HEK293 (cell line): ENCODE measurements around the gene MUC2.

Experiments
- CTCF ChIP-seq: fragments of 450-650 bp; formaldehyde crosslinking; IDR thresholded peaks from 2 replicates; pipeline ENCODE4 v1.5.1; 2016; ENCODE audit warnings: missing biosample characterization, missing genetic modification characterization
- PRDM2 ChIP-seq: fragments of 450-650 bp; formaldehyde crosslinking; IDR thresholded peaks from 2 replicates; pipeline ENCODE4 v1.5.1; 2016; ENCODE audit warnings: missing biosample characterization, missing genetic modification characterization, borderline replicate concordance
- ZNF148 ChIP-seq: fragments of 450-650 bp; formaldehyde crosslinking; IDR thresholded peaks from 2 replicates; pipeline ENCODE4 v1.5.0; 2017; ENCODE audit warnings: missing biosample characterization, missing genetic modification characterization, borderline replicate concordance
- ZNF174 ChIP-seq: fragments of 450-650 bp; formaldehyde crosslinking; IDR thresholded peaks from 2 replicates; pipeline ENCODE4 v1.5.0; 2017; ENCODE audit warnings: missing biosample characterization, mild to moderate bottlenecking, missing genetic modification characterization
- ZNF2 ChIP-seq: fragments of 450-650 bp; formaldehyde crosslinking; IDR thresholded peaks from 2 replicates; pipeline ENCODE4 v1.5.1; 2016; ENCODE audit warnings: missing biosample characterization, missing genetic modification characterization
- ZNF530 ChIP-seq: fragments of 450-650 bp; formaldehyde crosslinking; IDR thresholded peaks from 2 replicates; pipeline ENCODE4 v1.5.1; 2016; ENCODE audit warnings: low read depth, missing biosample characterization, missing genetic modification characterization
- ZNF585B ChIP-seq: fragments of 450-650 bp; formaldehyde crosslinking; IDR thresholded peaks from 2 replicates; pipeline ENCODE4 v1.5.1; 2016; ENCODE audit warnings: missing biosample characterization, missing genetic modification characterization
- ZNF707 ChIP-seq: fragments of 450-650 bp; formaldehyde crosslinking; IDR thresholded peaks from 2 replicates; pipeline ENCODE4 v1.5.1; 2016; ENCODE audit warnings: missing biosample characterization, missing genetic modification characterization
- ZNF777 ChIP-seq: fragments of 450-650 bp; formaldehyde crosslinking; IDR thresholded peaks from 2 replicates; pipeline ENCODE4 v1.5.1; 2017; ENCODE audit warnings: missing biosample characterization, missing genetic modification characterization, borderline replicate concordance

- no peak for TF ChIP-seq ZNF174 (tag by site-specific recombination)
- no peak for TF ChIP-seq CTCF (tag by site-specific recombination)
- no peak for TF ChIP-seq ZNF2
- no peak for TF ChIP-seq ZNF148
- no peak for TF ChIP-seq ZNF530 (tag by site-specific recombination)
- no peak for TF ChIP-seq PRDM2
- TF ChIP-seq ZNF777 (tag by site-specific recombination) = no peak
- TF ChIP-seq ZNF707 (tag by site-specific recombination) = no peak
- no peak for TF ChIP-seq ZNF585B
These were observed 13.6 kb downstream of the MUC2 start for GRCh38 chr11:1087961-1088926.
